Prostate gland (tissue), 2 donors: Measurements from ENCODE around the gene PGBD5.

ENCODE experiments used
- POLR2A ChIP-seq: fragments of 450-650 bp; IDR thresholded peaks from one replicate; pipeline ENCODE4 v1.6.1; 2016; ENCODE audit warnings: antibody characterized with exemption, mild to moderate bottlenecking
- POLR2AphosphoS5 ChIP-seq: sonication (generic); formaldehyde crosslinking; IDR thresholded peaks from one replicate; pipeline ENCODE4 v1.6.1; 2017; ENCODE audit warnings: antibody characterized with exemption
- TF ChIP-seq, protein P1 (sequence below), 4 experiments: fragments of 200-600 bp in 2 of 4; fragments of 450-650 bp in 2 of 4; sonication (generic) in 2 of 4; IDR thresholded peaks; 1 replicate in 3 of 4; 2 replicates in 1 of 4; pipeline ENCODE4 v1.5.1; 2016 to 2019; ENCODE audit warnings: antibody characterized with exemption in 4 of 4, mild to moderate bottlenecking in 2 of 4, moderate library complexity in 2 of 4

DNA sequence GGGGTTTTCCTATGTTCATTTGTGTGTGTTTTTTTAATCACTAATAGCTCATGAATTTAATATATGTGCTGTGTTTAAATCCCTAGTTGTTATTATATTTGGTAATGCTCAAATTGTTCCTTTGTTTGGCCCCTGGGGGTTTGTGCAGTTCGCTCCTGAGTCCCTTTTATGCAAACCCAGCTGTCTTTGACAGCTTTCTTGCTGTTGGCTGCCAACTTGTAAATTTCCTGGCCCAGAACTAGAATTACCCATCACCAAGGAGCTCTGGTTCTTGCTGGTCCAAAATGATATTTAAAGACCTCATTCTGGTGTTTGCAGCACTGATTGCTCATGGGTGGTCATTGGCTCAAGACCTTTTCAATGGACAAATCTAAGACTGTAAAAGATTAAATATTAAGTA lies 39.6 kb upstream of the PGBD5 start:
- TF ChIP-seq, protein P1, sequence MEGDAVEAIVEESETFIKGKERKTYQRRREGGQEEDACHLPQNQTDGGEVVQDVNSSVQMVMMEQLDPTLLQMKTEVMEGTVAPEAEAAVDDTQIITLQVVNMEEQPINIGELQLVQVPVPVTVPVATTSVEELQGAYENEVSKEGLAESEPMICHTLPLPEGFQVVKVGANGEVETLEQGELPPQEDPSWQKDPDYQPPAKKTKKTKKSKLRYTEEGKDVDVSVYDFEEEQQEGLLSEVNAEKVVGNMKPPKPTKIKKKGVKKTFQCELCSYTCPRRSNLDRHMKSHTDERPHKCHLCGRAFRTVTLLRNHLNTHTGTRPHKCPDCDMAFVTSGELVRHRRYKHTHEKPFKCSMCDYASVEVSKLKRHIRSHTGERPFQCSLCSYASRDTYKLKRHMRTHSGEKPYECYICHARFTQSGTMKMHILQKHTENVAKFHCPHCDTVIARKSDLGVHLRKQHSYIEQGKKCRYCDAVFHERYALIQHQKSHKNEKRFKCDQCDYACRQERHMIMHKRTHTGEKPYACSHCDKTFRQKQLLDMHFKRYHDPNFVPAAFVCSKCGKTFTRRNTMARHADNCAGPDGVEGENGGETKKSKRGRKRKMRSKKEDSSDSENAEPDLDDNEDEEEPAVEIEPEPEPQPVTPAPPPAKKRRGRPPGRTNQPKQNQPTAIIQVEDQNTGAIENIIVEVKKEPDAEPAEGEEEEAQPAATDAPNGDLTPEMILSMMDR (IDR thresholded peaks at IDR 0.05): no peak
- no peak for TF ChIP-seq POLR2AphosphoS5
- TF ChIP-seq POLR2A: no peak
